H9 (cell line): ENCODE data around the gene PTK7. TPM values are rescaled to one million over a fixed set of nuclear protein-coding genes. Genes with fewer than 3 reads are reported as not detected.

ENCODE experiments used
- DNase-seq: peaks from one replicate; pipeline ENCODE4 v3.0.0-alpha.2; 2017
- H2AFZ ChIP-seq: one replicate; pipeline ENCODE4 v1.6.1; 2013; ENCODE audit warnings: mild to moderate bottlenecking, low read length, control low read depth, moderate library complexity
- H2AK5ac ChIP-seq: 2 replicates; pipeline ENCODE4 v1.6.1; 2013; ENCODE audit warnings: low read length, control low read depth, mixed read lengths; ENCODE audit not compliant: insufficient read length
- H2BK120ac ChIP-seq: one replicate; pipeline ENCODE4 v1.6.1; 2013; ENCODE audit warnings: low read depth, mild to moderate bottlenecking, low read length, control low read depth, inconsistent platforms; ENCODE audit not compliant: poor library complexity, severe bottlenecking
- H2BK12ac ChIP-seq: 2 replicates; pipeline ENCODE4 v1.6.1; 2013; ENCODE audit warnings: low read length, control low read depth, mixed read lengths, low read depth; ENCODE audit not compliant: insufficient read length
- H2BK15ac ChIP-seq: 2 replicates; pipeline ENCODE4 v1.6.1; 2013; ENCODE audit warnings: low read depth, low read length, control low read depth
- H2BK20ac ChIP-seq: one replicate; pipeline ENCODE4 v1.6.1; 2013; ENCODE audit warnings: low read depth, mild to moderate bottlenecking, low read length, control low read depth, inconsistent platforms; ENCODE audit not compliant: poor library complexity, severe bottlenecking
- H2BK5ac ChIP-seq: 2 replicates; pipeline ENCODE4 v1.6.1; 2013; ENCODE audit warnings: low read length, control low read depth, mixed read lengths; ENCODE audit not compliant: insufficient read length
- H3K14ac ChIP-seq: 2 replicates; pipeline ENCODE4 v1.6.1; 2013; ENCODE audit warnings: low read length, control low read depth; ENCODE audit not compliant: insufficient read depth
- H3K18ac ChIP-seq: 2 replicates; pipeline ENCODE4 v1.6.1; 2013; ENCODE audit warnings: low read depth, mild to moderate bottlenecking, mixed read lengths, low read length, control low read depth; ENCODE audit not compliant: insufficient read length
- H3K23ac ChIP-seq: 2 replicates; pipeline ENCODE4 v1.6.1; 2013; ENCODE audit warnings: low read length, control low read depth, mixed read lengths, low read depth; ENCODE audit not compliant: insufficient read length
- H3K23me2 ChIP-seq: 2 replicates; pipeline ENCODE4 v1.6.1; 2013; ENCODE audit warnings: low read depth, mild to moderate bottlenecking, mixed read lengths, low read length, control low read depth; ENCODE audit not compliant: insufficient read length, poor library complexity, severe bottlenecking
- H3K27ac ChIP-seq: 2 replicates; pipeline ENCODE4 v1.5.1; 2013; ENCODE audit warnings: low read length, control low read depth, mixed read lengths, low read depth; ENCODE audit not compliant: insufficient read length
- H3K27me3 ChIP-seq: 2 replicates; pipeline ENCODE4 v1.6.1; 2013; ENCODE audit warnings: low read length, control low read depth, inconsistent platforms; ENCODE audit not compliant: insufficient read depth
- H3K4ac ChIP-seq: 2 replicates; pipeline ENCODE4 v1.6.1; 2013; ENCODE audit warnings: low read depth, mild to moderate bottlenecking, control low read depth, inconsistent platforms, low read length, moderate library complexity
- H3K4me1 ChIP-seq: 2 replicates; pipeline ENCODE4 v1.6.1; 2013; ENCODE audit warnings: low read length, control low read depth, inconsistent platforms; ENCODE audit not compliant: insufficient read depth
- H3K4me2 ChIP-seq: 2 replicates; pipeline ENCODE4 v1.6.1; 2013; ENCODE audit warnings: low read length, control low read depth, mixed read lengths; ENCODE audit not compliant: insufficient read length, insufficient read depth
- H3K56ac ChIP-seq: 2 replicates; pipeline ENCODE4 v1.6.1; 2013; ENCODE audit warnings: low read depth, mild to moderate bottlenecking, mixed read lengths, low read length, control low read depth; ENCODE audit not compliant: insufficient read length
- H3K79me1 ChIP-seq: 2 replicates; pipeline ENCODE4 v1.6.1; 2013; ENCODE audit warnings: low read depth, mild to moderate bottlenecking, moderate library complexity, low read length, control low read depth, inconsistent platforms; ENCODE audit not compliant: insufficient read depth, poor library complexity, severe bottlenecking
- H3K79me2 ChIP-seq: 2 replicates; pipeline ENCODE4 v1.6.1; 2013; ENCODE audit warnings: low read length, control low read depth, inconsistent platforms; ENCODE audit not compliant: insufficient read depth
- H3K9ac ChIP-seq: 2 replicates; pipeline ENCODE4 v1.6.1; 2013; ENCODE audit warnings: low read length, control low read depth, mixed read lengths; ENCODE audit not compliant: insufficient read length; ENCODE audit errors: extremely low read depth
- H3K9me3 ChIP-seq: one replicate; pipeline ENCODE4 v1.6.1; 2013; ENCODE audit warnings: low read depth, low read length, inconsistent platforms; ENCODE audit not compliant: control insufficient read depth
- H3T11ph ChIP-seq: one replicate; pipeline ENCODE4 v1.6.1; 2013; ENCODE audit warnings: mild to moderate bottlenecking, low read length, control low read depth, inconsistent platforms
- H4K20me1 ChIP-seq: one replicate; pipeline ENCODE4 v1.6.1; 2013; ENCODE audit not compliant: control insufficient read depth, insufficient read length, insufficient read depth
- H4K5ac ChIP-seq: 2 replicates; pipeline ENCODE4 v1.6.1; 2013; ENCODE audit warnings: low read depth, mild to moderate bottlenecking, mixed read lengths, low read length, control low read depth; ENCODE audit not compliant: insufficient read length
- H4K8ac ChIP-seq: replicated peaks from 2 replicates; pipeline ENCODE4 v1.6.1; 2013; ENCODE audit warnings: low read length, control low read depth, mixed read lengths, low read depth; ENCODE audit not compliant: insufficient read length
- H4K91ac ChIP-seq: 2 replicates; pipeline ENCODE4 v1.6.1; 2013; ENCODE audit warnings: low read depth, mild to moderate bottlenecking, moderate library complexity, mixed read lengths, low read length, control low read depth; ENCODE audit not compliant: insufficient read length
- H3K27ac Mint-ChIP-seq, 3 experiments: 2 replicates in 2 of 3; 3 replicates in 1 of 3; pipeline ENCODE4 v1.8.0; 2020 to 2021; ENCODE audit warnings: mixed read lengths in 3 of 3, mild to moderate bottlenecking in 1 of 3, moderate library complexity in 1 of 3
- H3K27me3 Mint-ChIP-seq: 2 replicates; pipeline ENCODE4 v1.8.0; 2021; ENCODE audit warnings: low read depth, mild to moderate bottlenecking, moderate library complexity, mixed read lengths
- H3K36me3 Mint-ChIP-seq, 3 experiments: 2 replicates in 2 of 3; 3 replicates in 1 of 3; pipeline ENCODE4 v1.8.0; 2020 to 2021; ENCODE audit warnings: low read depth in 3 of 3, mixed read lengths in 3 of 3; ENCODE audit not compliant: insufficient read depth in 1 of 3
- H3K4me1 Mint-ChIP-seq, 2 experiments: 2 replicates each; pipeline ENCODE4 v1.8.0; 2020; ENCODE audit warnings: mixed read lengths in 2 of 2
- H3K4me3 Mint-ChIP-seq, 2 experiments: 2 replicates in 1 of 2; 3 replicates in 1 of 2; pipeline ENCODE4 v1.8.0; 2020 to 2021; ENCODE audit warnings: mild to moderate bottlenecking in 2 of 2, mixed read lengths in 2 of 2, moderate library complexity in 1 of 2
- H3K9me3 Mint-ChIP-seq, 2 experiments: 2 replicates in 1 of 2; 3 replicates in 1 of 2; pipeline ENCODE4 v1.8.0; 2020; ENCODE audit warnings: mild to moderate bottlenecking in 2 of 2, mixed read lengths in 2 of 2, moderate library complexity in 1 of 2
- CTCF ChIP-seq: fragments of 200-600 bp; sonication (generic); conservative IDR thresholded peaks from 3 replicates; pipeline ENCODE4 v1.8.0; 2021; ENCODE audit warnings: antibody characterized with exemption, mild to moderate bottlenecking
- WGBS: extraction: QIAGEN DNeasy Blood & Tissue Kit; methylation state at CpG from one replicate; pipeline ENCODE4 v1.1.7; 2013; ENCODE audit warnings: missing lambda C conversion rate, low lambda C conversion rate, mixed read lengths; ENCODE audit not compliant: insufficient read length; ENCODE audit errors: extremely low coverage; 5-methylcytosine and 5-hydroxymethylcytosine counted together
- total RNA-seq: library from RNA; stranded (reverse); gene quantifications from 2 replicates; pipeline ENCODE4 v1.2.1, GENCODE V29; 2021

Gene PTK7
- total RNA-seq, 1 experiment from 2014 or later: 128 TPM

DNA sequence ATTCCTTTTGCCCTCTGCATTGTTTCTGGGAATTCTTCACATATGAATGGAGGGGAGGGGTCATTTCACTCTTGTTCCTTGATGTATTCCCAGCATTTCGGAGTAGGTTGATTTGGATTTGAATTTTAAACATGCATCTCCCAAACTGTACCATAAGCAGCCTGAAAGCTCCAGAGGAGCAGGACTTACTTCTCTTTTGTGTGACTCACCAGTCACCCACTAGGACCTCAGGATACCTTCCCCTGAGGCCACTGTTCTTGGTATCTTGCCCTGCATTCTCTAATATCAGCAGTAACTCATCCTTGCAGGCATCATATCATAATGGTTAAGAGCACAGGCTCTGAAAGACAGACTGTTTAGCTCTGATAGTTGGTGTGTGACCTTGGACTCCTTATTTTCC is 17.6 kb upstream of the PTK7 start:
- WGBS: no CpG with 5 or more reads among the region's 1 CpG
- no peak overlapping the region for H4K8ac ChIP-seq
- Mint-ChIP-seq H3K27ac (peak overlapping the region in 2 of 3 experiments; percentile 98 to 100; a peak in 3 of 7 replicates), H3K27me3 (no peaks in the 10 kb centered on the region), H3K4me1 (peaks cover 24 to 29% of the 10 kb centered on the region in 2 experiments), H3K9me3 (peaks cover 0 to 3% of the 10 kb centered on the region in 2 experiments; a peak in 1 of 5 replicates), H3K36me3 (peaks cover 15 to 39% (median 25%) of the 10 kb centered on the region in 3 experiments), H3K4me3 (peak overlapping the region; percentile 93 to 96)
- no peak overlapping the region for H2BK120ac ChIP-seq
- no peak overlapping the region for H2BK20ac ChIP-seq
- H3K56ac ChIP-seq: no peak overlapping the region
- H3K9ac ChIP-seq: peak overlapping the region; percentile 89
- no peak overlapping the region for H2BK12ac ChIP-seq
- no peak for DNase-seq
- H3K9me3 ChIP-seq: no peaks in the 10 kb centered on the region
- no peaks in the 10 kb centered on the region for H3K27me3 ChIP-seq
- TF ChIP-seq CTCF: no peak
- 0 out of 2 replicates have a peak, but pooled peaks cover 4% of the 10 kb centered on the region for H3K4me1 ChIP-seq
- no peak overlapping the region for H2AFZ ChIP-seq
- no peak overlapping the region for H3K4ac ChIP-seq
- no peaks in the 10 kb centered on the region for H4K20me1 ChIP-seq
- H3K27ac ChIP-seq: no peak overlapping the region
- H4K91ac ChIP-seq: no peak overlapping the region
- H4K5ac ChIP-seq: no peak overlapping the region
- no peak overlapping the region for H3K14ac ChIP-seq
- H3T11ph ChIP-seq: no peak overlapping the region
- H2BK15ac ChIP-seq: no peak overlapping the region
- peaks cover 10% of the 10 kb centered on the region; the same call in 1 of the 2 replicates for H3K79me2 ChIP-seq
- H3K4me2 ChIP-seq: peak overlapping the region; percentile 83
- peaks cover 3% of the 10 kb centered on the region for H3K79me1 ChIP-seq
- H2AK5ac ChIP-seq: no peak overlapping the region
- no peaks in the 10 kb centered on the region for H3K23me2 ChIP-seq
- H3K23ac ChIP-seq: no peak overlapping the region
- no peak overlapping the region for H3K18ac ChIP-seq
- no peak overlapping the region for H2BK5ac ChIP-seq
